MM.1S (cell line): ENCODE data around the gene TNRC6C.

Experiments
- DNase-seq: peaks from one replicate; pipeline ENCODE4 v3.0.0-alpha.2; 2015
- H2AFZ ChIP-seq: fragments of 300-600 bp; sonication (generic); 2 replicates; pipeline ENCODE4 v1.6.0; 2016; ENCODE audit warnings: antibody characterized with exemption, low read length
- H3F3A ChIP-seq: fragments of 300-600 bp; sonication (generic); 2 replicates; pipeline ENCODE4 v1.6.1; 2016; ENCODE audit warnings: mild to moderate bottlenecking, antibody characterized with exemption, low read length, moderate library complexity, mixed read lengths; ENCODE audit not compliant: insufficient read depth
- H3K27ac ChIP-seq: fragments of 300-600 bp; sonication (generic); 2 replicates; pipeline ENCODE4 v1.5.1; 2016; ENCODE audit warnings: mild to moderate bottlenecking, low read length
- H3K27me3 ChIP-seq: fragments of 300-600 bp; sonication (generic); replicated peaks from 2 replicates; pipeline ENCODE4 v1.6.0; 2016; ENCODE audit warnings: low read length; ENCODE audit not compliant: insufficient read depth
- H3K36me3 ChIP-seq: fragments of 300-600 bp; sonication (generic); replicated peaks from 2 replicates; pipeline ENCODE4 v1.6.1; 2016; ENCODE audit warnings: mild to moderate bottlenecking, low read length, mixed read lengths; ENCODE audit not compliant: insufficient read depth
- H3K4me1 ChIP-seq: fragments of 300-600 bp; sonication (generic); 2 replicates; pipeline ENCODE4 v1.6.1; 2016; ENCODE audit warnings: low read length, mixed read lengths
- H3K4me2 ChIP-seq: fragments of 300-600 bp; sonication (generic); 2 replicates; pipeline ENCODE4 v1.6.0; 2016; ENCODE audit warnings: low read depth, low read length
- H3K4me3 ChIP-seq: fragments of 300-600 bp; sonication (generic); 2 replicates; pipeline ENCODE4 v1.5.1; 2016; ENCODE audit warnings: low read length, mixed read lengths
- H3K79me2 ChIP-seq: fragments of 300-600 bp; sonication (generic); 2 replicates; pipeline ENCODE4 v1.6.1; 2016; ENCODE audit warnings: mixed run types, low read length, mixed read lengths
- H3K9ac ChIP-seq: fragments of 300-600 bp; sonication (generic); 2 replicates; pipeline ENCODE4 v1.6.1; 2016; ENCODE audit warnings: low read length, mixed read lengths
- H3K9me2 ChIP-seq: fragments of 300-600 bp; sonication (generic); replicated peaks from 2 replicates; pipeline ENCODE4 v1.6.1; 2016; ENCODE audit warnings: mild to moderate bottlenecking, low read length, mixed read lengths; ENCODE audit not compliant: insufficient read depth
- H3K9me3 ChIP-seq: fragments of 300-600 bp; sonication (generic); replicated peaks from 2 replicates; pipeline ENCODE4 v1.6.1; 2016; ENCODE audit warnings: mild to moderate bottlenecking, low read length, mixed read lengths; ENCODE audit not compliant: insufficient read depth
- H4K20me1 ChIP-seq: fragments of 300-600 bp; sonication (generic); 2 replicates; pipeline ENCODE4 v1.6.1; 2016; ENCODE audit warnings: mild to moderate bottlenecking, low read length, moderate library complexity, mixed read lengths; ENCODE audit not compliant: insufficient read depth
- EZH2 ChIP-seq: fragments of 300-600 bp; sonication (generic); optimal IDR thresholded peaks from 2 replicates; pipeline ENCODE3; 2017; ENCODE audit warnings: low read depth, mild to moderate bottlenecking, antibody characterized with exemption, low read length, mixed read lengths
- EZH2phosphoT487 ChIP-seq: fragments of 300-600 bp; sonication (generic); IDR thresholded peaks from 2 replicates; pipeline ENCODE4 v1.6.1; 2018; ENCODE audit warnings: antibody characterized with exemption, low read length
- TF ChIP-seq, protein P1 (sequence below): fragments of 300-600 bp; sonication (generic); IDR thresholded peaks from 2 replicates; pipeline ENCODE4 v1.5.1; 2016; ENCODE audit warnings: antibody characterized with exemption, low read length, mixed read lengths

The TNRC6C gene

DNA sequence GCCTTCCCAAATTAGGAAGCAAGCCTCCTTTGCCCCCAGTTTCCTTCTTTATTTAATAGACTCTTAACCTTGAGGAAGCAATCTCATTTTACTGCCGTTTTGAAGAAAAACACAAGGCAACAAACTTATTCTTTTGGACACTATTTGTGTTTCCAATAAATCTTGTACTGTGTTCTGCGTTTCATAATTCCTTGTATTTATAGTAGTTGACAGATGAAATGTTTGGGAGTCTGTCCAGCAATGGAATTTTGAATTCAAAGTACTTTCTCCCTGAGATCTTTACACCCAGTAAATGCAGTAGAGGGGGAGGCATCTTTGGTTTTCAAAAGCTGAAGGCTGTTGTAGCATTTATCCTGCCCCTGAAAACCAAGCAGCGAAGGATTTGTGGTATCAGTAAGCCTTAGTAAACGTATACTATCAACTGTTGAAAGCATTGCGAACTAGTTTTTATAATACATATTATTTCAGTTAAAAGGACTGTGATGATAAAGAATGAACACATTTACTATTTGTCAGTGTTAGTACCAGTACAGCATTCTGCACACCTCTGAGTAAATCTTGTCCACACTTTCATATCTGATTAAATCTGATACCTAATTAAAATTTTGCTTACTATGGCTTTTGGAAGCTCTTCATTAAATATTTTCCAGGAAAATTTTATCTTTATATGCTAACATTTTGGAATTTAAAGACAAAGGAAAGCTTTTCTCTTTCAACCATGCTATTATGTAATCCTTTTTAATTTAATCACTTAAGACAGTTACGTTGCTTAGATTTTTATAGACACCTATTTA, 83.1 kb downstream of the TNRC6C start:
- Histone ChIP-seq H3K4me3 (no peak overlapping the region), H3K4me2 (no peak overlapping the region), H3K4me1 (no peaks in the 10 kb centered on the region), H3K27me3 (no peaks in the 10 kb centered on the region), H3K36me3 (no peaks in the 10 kb centered on the region), H3F3A (no peaks in the 10 kb centered on the region), H3K9ac (no peak overlapping the region), H3K79me2 (no peaks in the 10 kb centered on the region), H3K27ac (no peak overlapping the region), H3K9me2 (no peaks in the 10 kb centered on the region), H3K9me3 (no peaks in the 10 kb centered on the region), H2AFZ (no peak overlapping the region), H4K20me1 (no peaks in the 10 kb centered on the region)
- no peak for DNase-seq
- TF ChIP-seq EZH2phosphoT487 (no peak), EZH2 (no peak)
- TF ChIP-seq, protein P1, sequence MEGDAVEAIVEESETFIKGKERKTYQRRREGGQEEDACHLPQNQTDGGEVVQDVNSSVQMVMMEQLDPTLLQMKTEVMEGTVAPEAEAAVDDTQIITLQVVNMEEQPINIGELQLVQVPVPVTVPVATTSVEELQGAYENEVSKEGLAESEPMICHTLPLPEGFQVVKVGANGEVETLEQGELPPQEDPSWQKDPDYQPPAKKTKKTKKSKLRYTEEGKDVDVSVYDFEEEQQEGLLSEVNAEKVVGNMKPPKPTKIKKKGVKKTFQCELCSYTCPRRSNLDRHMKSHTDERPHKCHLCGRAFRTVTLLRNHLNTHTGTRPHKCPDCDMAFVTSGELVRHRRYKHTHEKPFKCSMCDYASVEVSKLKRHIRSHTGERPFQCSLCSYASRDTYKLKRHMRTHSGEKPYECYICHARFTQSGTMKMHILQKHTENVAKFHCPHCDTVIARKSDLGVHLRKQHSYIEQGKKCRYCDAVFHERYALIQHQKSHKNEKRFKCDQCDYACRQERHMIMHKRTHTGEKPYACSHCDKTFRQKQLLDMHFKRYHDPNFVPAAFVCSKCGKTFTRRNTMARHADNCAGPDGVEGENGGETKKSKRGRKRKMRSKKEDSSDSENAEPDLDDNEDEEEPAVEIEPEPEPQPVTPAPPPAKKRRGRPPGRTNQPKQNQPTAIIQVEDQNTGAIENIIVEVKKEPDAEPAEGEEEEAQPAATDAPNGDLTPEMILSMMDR, result no peak

DNA sequence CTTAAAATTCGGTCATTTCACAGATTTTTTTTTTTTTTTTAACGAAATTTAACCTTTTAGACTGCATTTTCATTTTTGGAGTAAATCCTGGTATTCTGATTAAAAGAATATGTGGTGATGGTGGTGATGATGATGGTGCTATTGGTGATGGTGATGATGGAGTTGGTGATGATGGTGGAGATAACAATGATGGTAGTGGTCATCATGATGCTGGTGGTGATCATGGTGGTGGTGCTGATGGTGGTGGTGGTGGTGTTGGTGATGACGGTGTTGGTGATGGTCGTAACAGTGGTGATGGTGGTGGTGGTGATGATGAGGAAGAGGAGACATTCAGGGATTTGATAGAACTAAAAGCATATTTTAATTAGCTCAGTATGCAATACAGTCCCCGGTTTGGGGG, 84.0 kb downstream of the TNRC6C start:
- H3K9me3 ChIP-seq, result no peaks in the 10 kb centered on the region
- no peaks in the 10 kb centered on the region for H3K9me2 ChIP-seq
- no peak for DNase-seq
- TF ChIP-seq EZH2 (no peak), EZH2phosphoT487 (no peak)
- TF ChIP-seq, protein P1, result no peak
- no peak overlapping the region for H3K27ac ChIP-seq
- no peaks in the 10 kb centered on the region for H3K27me3 ChIP-seq
- H3K4me3 ChIP-seq, result no peak overlapping the region
- H3K4me2 ChIP-seq, result no peak overlapping the region
- no peaks in the 10 kb centered on the region for H3K36me3 ChIP-seq
- H3F3A ChIP-seq, result no peaks in the 10 kb centered on the region
- no peaks in the 10 kb centered on the region for H4K20me1 ChIP-seq
- no peaks in the 10 kb centered on the region for H3K4me1 ChIP-seq
- H2AFZ ChIP-seq, result no peak overlapping the region
- no peak overlapping the region for H3K9ac ChIP-seq
- H3K79me2 ChIP-seq, result no peaks in the 10 kb centered on the region

DNA sequence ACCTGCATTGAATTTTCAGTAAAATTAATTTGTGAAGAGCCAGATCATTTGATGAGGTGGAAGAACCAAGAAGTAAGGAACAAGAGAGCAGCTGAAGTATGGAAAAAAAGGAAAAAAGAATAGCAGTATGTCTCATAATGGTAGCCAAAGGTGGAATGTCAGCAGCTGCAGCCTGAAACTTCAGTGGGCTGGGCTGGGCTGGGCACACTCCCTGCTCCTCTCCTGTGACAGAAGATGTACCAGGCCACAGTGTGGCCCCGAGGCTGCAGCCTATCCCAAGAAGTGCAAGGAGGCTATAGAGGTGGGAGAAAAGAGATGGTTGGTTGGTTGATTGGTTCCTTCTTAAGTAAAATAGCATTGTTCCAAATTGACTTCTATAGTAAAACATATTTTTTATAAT, 84.5 kb downstream of the TNRC6C start:
- no peaks in the 10 kb centered on the region for H3K27me3 ChIP-seq
- H3K36me3 ChIP-seq, result no peaks in the 10 kb centered on the region
- no peaks in the 10 kb centered on the region for H3K9me3 ChIP-seq
- H3K4me1 ChIP-seq, result no peaks in the 10 kb centered on the region
- H2AFZ ChIP-seq, result no peak overlapping the region
- H4K20me1 ChIP-seq, result no peaks in the 10 kb centered on the region
- H3K4me2 ChIP-seq, result no peak overlapping the region
- no peak overlapping the region for H3K27ac ChIP-seq
- H3K79me2 ChIP-seq, result no peaks in the 10 kb centered on the region
- no peaks in the 10 kb centered on the region for H3F3A ChIP-seq
- no peak for TF ChIP-seq EZH2phosphoT487
- TF ChIP-seq, protein P1, result no peak
- TF ChIP-seq EZH2, result no peak
- H3K9ac ChIP-seq, result no peak overlapping the region
- H3K9me2 ChIP-seq, result no peaks in the 10 kb centered on the region
- no peak overlapping the region for H3K4me3 ChIP-seq
- no peak for DNase-seq
